Psoas muscle (tissue), 8 donors: ENCODE measurements around the gene COG1. TPM values are rescaled to one million over a fixed set of nuclear protein-coding genes. Genes with fewer than 3 reads are reported as not detected.
A peak's percentile ranks its signal among the peaks of the same experiment; 100 is the strongest.

Experiments used
- ATAC-seq, 4 donors: fragments of 200-7000 bp; cut with Tn5 transposase; one replicate each; pipeline ENCODE4 v1.9.1; 2020; ENCODE audit warnings: moderate library complexity in 3 of 4, mild to moderate bottlenecking in 2 of 4
- DNase-seq, 2 donors: peaks; one replicate each; pipeline ENCODE4 v3.0.0-alpha.2; 2020
- H3K27ac ChIP-seq: fragments of 200-600 bp; one replicate; pipeline ENCODE4 v1.8.0; 2022
- H3K27me3 ChIP-seq, 3 donors: fragments of 200-600 bp in 1 of 3; one replicate each; pipeline versions ENCODE4 v1.6.1 to v1.8.0; 2013 to 2022; ENCODE audit warnings: low read length in 2 of 3, mild to moderate bottlenecking in 2 of 3, moderate library complexity in 1 of 3; ENCODE audit not compliant: insufficient read depth in 3 of 3
- H3K36me3 ChIP-seq, 2 donors: fragments of 200-600 bp in 1 of 2; one replicate each; pipeline versions ENCODE4 v1.6.1 to v1.8.0; 2013 to 2022; ENCODE audit warnings: low read depth in 1 of 2, mild to moderate bottlenecking in 1 of 2, moderate library complexity in 1 of 2; ENCODE audit not compliant: insufficient read depth in 1 of 2
- H3K4me1 ChIP-seq: fragments of 200-600 bp; one replicate; pipeline ENCODE4 v1.8.0; 2022
- H3K4me3 ChIP-seq: fragments of 200-600 bp; one replicate; pipeline ENCODE4 v1.8.0; 2022; ENCODE audit warnings: mild to moderate bottlenecking
- H3K9me3 ChIP-seq: fragments of 200-600 bp; one replicate; pipeline ENCODE4 v1.8.0; 2022
- CTCF ChIP-seq: fragments of 200-600 bp; IDR thresholded peaks from one replicate; pipeline ENCODE4 v1.8.0; 2022; ENCODE audit warnings: antibody characterized with exemption
- WGBS, 3 donors: extraction: QIAGEN DNeasy Blood & Tissue Kit; methylation state at CpG; one replicate each; pipeline versions ENCODE4 v1.1.6 to v1.1.7; 2013; 5-methylcytosine and 5-hydroxymethylcytosine counted together
- intact Hi-C, 2 donors: fragments of 100-400 bp; cut with DNase I; formaldehyde crosslinking; loops; one replicate each; pipeline versions ENCODE4 v1.11.0 to v1.14.2; 2022
- polyA plus RNA-seq, 3 donors: library from polyadenylated mRNA; stranded (reverse); fragments of 200-250 nt; gene quantifications; one replicate each; pipeline ENCODE4 v1.2.3, GENCODE V29; 2013
- total RNA-seq, 4 donors: library from RNA; stranded (reverse); fragmentation: NEBNext Ultra II Directional in 2 of 4; extraction: Animal tissue kit (Norgen Biotek cat#: 25700) in 2 of 4; gene quantifications; one replicate each; pipeline versions ENCODE4 v1.2.1 to v1.2.4, GENCODE V29; 2021 to 2023
- donor health status: healthy with polysubstance abuse.
- donor health status: DM: no; HTN: no; CAD: no; lungs with moderate emphysema.
- donor health status: Bipolar disorder and iron deficiency.
- donor health status: healthy.
- donor health status: DM: yes; HTN: yes; CAD: no.
- donor health status: DM: no; HTN: no; CAD: no.
- donor health status: DM: no; HTN: no; CAD: no.
- donor health status: DM: yes; HTN: yes; CAD: no.

COG1 gene
- total and polyA plus RNA-seq, 7 donors, result 28.9 to 61.9 (median 48.4) TPM

- TF ChIP-seq CTCF, result peak; percentile 42
- peak overlapping the region; percentile 99 for H3K4me3 ChIP-seq
- peaks cover 48% of the 10 kb centered on the region for H3K4me1 ChIP-seq
- DNase-seq, result peak; percentile 97 to 98
- intact Hi-C loops, result loop anchor here (2.0 kb wide), 2 partner anchors 35 to 39 kb away; partner anchors contain the start of gene COG1 (in 1 of the 2)
- H3K27me3 ChIP-seq, result no peaks in the 10 kb centered on the region
- peaks cover 0 to 32% of the 10 kb centered on the region in 2 donors for H3K36me3 ChIP-seq
- H3K27ac ChIP-seq, result peak overlapping the region; percentile 94
- H3K9me3 ChIP-seq, result no peaks in the 10 kb centered on the region
- 0 to 1% (median 0%) methylated on average over 47 to 63 of the region's 63 CpGs for WGBS, 3 donors
- ATAC-seq, result peak; percentile 92 to 95 (median 94)
Measured at GRCh38 chr17:73231841-73232586, 39.2 kb downstream of the COG1 start.

- Histone ChIP-seq H3K27ac (peak overlapping the region; percentile 94), H3K36me3 (peaks cover 0 to 38% of the 10 kb centered on the region in 2 donors), H3K9me3 (no peaks in the 10 kb centered on the region), H3K4me3 (peak overlapping the region; percentile 99), H3K4me1 (peaks cover 48% of the 10 kb centered on the region), H3K27me3 (no peaks in the 10 kb centered on the region)
- ATAC-seq (peak; percentile 38 to 54 (median 44)), DNase-seq (peak in 1 of 2 donors; percentile 62)
- WGBS, 3 donors, result 1% methylated on average over 43 to 48 of the region's 48 CpGs
- intact Hi-C loops, result loop anchor here in 1 of 2 donors (2.0 kb wide), 1 partner anchor 40 kb away; the partner anchor contains the start of gene COG1
- no peak for TF ChIP-seq CTCF
Measured at GRCh38 chr17:73232587-73233373, 39.9 kb downstream of the COG1 start.

- WGBS, 3 donors, result 86 to 94% (median 92%) methylated on average over 10 of the region's 10 CpGs
- intact Hi-C loops, result no loop called here
- H3K4me1 ChIP-seq, result peaks cover 38% of the 10 kb centered on the region
Measured at GRCh38 chr17:73234736-73235135, 41.9 kb downstream of the COG1 start.

GRCh38 chr17:73237714-73238113 is 44.9 kb downstream of the COG1 start:
- intact Hi-C loops, result no loop called here
- WGBS, 3 donors, result 65 to 77% (median 69%) methylated on average over 6 of the region's 6 CpGs
- peaks cover 0 to 73% of the 10 kb centered on the region in 2 donors for H3K36me3 ChIP-seq

More at GRCh38 chr17:73234736-73235135, 41.9 kb downstream of the COG1 start:
- ATAC-seq, result no peak
- Histone ChIP-seq H3K27me3 (no peaks in the 10 kb centered on the region), H3K4me3 (no peak overlapping the region), H3K36me3 (peaks cover 0 to 52% of the 10 kb centered on the region in 2 donors), H3K27ac (no peak overlapping the region), H3K9me3 (no peaks in the 10 kb centered on the region)
- TF ChIP-seq CTCF, result no peak
- no peak for DNase-seq

More at GRCh38 chr17:73237714-73238113, 44.9 kb downstream of the COG1 start:
- TF ChIP-seq CTCF, result no peak
- Histone ChIP-seq H3K27me3 (no peaks in the 10 kb centered on the region), H3K4me3 (peak overlapping the region; percentile 15), H3K27ac (no peak overlapping the region), H3K4me1 (peaks cover 33% of the 10 kb centered on the region), H3K9me3 (no peaks in the 10 kb centered on the region)
- ATAC-seq, result no peak
- DNase-seq, result no peak
